GM08714 (cell line): ENCODE results near the gene FAM186B.

ENCODE experiments used
- H3K4me3 ChIP-seq: fragments of 200-500 bp; sonication (Bioruptor generic); 2 replicates; pipeline ENCODE4 v1.5.1; 2014; ENCODE audit warnings: mild to moderate bottlenecking, low read length, inconsistent platforms
- ZNF274 ChIP-seq: IDR thresholded peaks from 2 replicates; pipeline ENCODE4 v1.6.1; 2012; ENCODE audit warnings: mild to moderate bottlenecking, low read depth, low read length

FAM186B gene

GRCh38 chr12:49562233-49562632, 43.2 kb downstream of the FAM186B start:
- no peak overlapping the region for H3K4me3 ChIP-seq
- no peak for TF ChIP-seq ZNF274

- no peak for TF ChIP-seq ZNF274
- H3K4me3 ChIP-seq, result no peak overlapping the region
Measured at GRCh38 chr12:49560695-49561094, 44.7 kb downstream of the FAM186B start.

DNA sequence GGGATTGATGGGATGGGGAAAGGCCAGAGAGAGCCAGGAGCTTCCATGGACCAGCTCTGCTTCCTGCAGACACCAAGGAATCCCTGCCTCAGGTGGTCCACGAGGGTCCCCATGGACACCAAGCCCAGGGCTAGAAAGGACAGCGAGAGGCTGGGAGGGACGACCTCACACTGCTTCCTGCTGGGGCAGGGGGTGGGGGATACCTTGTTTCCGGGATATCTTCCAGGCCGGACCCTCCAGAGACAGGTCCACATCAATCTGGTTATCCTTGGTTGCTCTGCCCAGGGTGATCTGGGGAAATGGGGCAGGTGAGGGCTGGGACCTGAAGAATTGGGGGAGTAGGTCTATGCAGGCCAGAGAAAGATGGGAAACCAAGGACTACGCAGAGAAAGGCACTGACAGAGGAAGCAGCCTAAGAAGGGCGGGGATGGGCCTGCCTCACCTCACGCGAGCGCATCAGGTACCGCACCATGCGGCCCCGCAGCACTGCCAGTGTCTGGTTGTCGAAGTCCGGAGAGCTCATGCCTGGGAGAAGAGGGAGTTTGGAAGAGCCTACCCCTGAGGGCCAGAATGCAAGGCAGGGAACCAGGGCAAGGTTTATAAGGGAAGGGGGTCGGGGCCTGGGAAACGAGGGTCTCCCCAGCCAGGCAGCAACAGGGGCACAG, 46.3 kb downstream of the FAM186B start:
- TF ChIP-seq ZNF274, result no peak
- H3K4me3 ChIP-seq, result no peak overlapping the region

GRCh38 chr12:49558526-49558925, 46.9 kb downstream of the FAM186B start:
- TF ChIP-seq ZNF274, result no peak
- H3K4me3 ChIP-seq, result no peak overlapping the region

- TF ChIP-seq ZNF274, result no peak
- H3K4me3 ChIP-seq, result no peak overlapping the region
Measured at GRCh38 chr12:49557917-49558215, 47.6 kb downstream of the FAM186B start.

- no peak overlapping the region for H3K4me3 ChIP-seq
- TF ChIP-seq ZNF274, result no peak
Measured at GRCh38 chr12:49557187-49557916, 48.1 kb downstream of the FAM186B start.

DNA sequence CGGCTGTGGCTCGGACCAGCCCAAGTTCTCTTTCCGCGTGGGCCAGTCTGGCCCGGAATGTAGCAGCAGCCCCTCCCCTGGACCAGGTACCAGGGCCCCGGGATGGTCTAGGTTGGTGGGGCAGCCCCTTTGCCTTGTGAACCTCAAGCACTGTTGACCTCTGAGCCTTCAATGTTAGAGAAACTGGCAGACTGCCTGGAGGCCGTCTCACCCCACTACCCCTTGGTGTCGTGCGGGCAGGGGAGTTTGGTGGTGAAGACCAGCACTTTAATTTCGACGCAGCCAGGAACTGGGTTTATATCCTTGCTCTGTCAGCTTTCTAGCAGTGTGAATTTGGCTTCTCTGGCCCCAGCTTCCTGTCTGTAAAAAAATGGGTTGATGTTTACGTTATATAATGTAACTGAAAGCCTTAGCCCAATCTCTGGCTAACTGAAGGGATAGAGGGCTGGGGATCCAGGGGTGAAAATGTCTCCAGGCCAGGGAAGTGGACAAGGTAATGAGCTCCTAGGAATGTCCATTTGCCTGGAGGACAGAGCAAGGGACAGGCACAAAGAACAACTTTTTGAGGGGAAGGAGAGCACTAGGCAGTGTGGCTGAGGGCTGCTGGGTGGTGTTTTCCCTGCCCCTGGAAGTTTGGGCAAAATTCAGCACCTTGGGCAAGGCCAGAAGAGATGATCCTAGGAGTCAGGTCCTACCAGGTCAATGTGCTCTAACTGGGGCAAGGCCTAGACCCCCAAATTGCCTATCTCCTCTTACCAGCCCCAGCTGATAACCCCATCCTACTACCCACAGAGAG, 48.9 kb downstream of the FAM186B start:
- no peak for TF ChIP-seq ZNF274
- no peak overlapping the region for H3K4me3 ChIP-seq

DNA sequence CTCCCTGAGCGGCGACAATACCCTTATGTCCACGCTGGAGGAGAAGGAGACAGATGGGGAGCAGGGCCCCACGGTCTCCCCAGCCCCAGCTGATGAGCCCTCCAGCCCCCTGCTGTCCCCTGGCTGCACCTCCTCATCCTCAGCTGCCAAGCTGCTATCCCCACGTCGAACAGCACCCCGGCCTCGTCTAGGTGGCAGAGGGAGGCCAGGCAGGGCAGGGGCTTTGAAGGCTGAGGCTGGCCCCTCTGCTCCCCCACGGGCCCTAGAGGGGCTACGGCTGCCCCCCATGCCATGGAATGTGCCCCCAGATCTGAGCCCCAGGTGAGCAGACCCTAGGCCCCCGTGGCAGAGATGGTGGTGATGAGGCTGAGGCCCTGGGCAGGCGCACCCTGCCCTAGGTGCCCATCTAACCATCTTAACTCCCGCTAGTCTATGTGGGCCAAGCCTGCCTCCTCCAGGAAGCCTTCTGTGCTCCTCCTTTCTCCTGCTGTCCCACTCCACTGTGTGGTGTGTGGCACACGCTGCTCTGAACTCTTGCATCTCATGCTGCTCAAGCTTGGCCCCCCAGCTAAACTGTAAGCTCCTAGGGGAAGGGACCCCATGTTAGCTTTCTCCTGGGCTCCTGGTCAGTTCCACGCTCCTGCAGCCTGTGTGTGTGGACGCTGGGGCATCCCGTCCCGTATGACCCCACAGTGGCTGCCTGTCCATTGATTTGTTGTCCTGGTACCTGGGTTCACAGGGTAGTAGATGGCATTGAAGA, 49.6 kb downstream of the FAM186B start:
- no peak for TF ChIP-seq ZNF274

GRCh38 chr12:49554266-49554665, 51.2 kb downstream of the FAM186B start:
- TF ChIP-seq ZNF274, result no peak

More for the DNA sequence above, 49.6 kb downstream of the FAM186B start:
- no peak overlapping the region for H3K4me3 ChIP-seq

GRCh38 chr12:49553512-49554088, 51.8 kb downstream of the FAM186B start:
- no peak overlapping the region for H3K4me3 ChIP-seq
- no peak for TF ChIP-seq ZNF274

More at GRCh38 chr12:49554266-49554665, 51.2 kb downstream of the FAM186B start:
- H3K4me3 ChIP-seq, result no peak overlapping the region

- TF ChIP-seq ZNF274, result no peak
- H3K4me3 ChIP-seq, result no peak overlapping the region
Measured at GRCh38 chr12:49552899-49553298, 52.5 kb downstream of the FAM186B start.

DNA sequence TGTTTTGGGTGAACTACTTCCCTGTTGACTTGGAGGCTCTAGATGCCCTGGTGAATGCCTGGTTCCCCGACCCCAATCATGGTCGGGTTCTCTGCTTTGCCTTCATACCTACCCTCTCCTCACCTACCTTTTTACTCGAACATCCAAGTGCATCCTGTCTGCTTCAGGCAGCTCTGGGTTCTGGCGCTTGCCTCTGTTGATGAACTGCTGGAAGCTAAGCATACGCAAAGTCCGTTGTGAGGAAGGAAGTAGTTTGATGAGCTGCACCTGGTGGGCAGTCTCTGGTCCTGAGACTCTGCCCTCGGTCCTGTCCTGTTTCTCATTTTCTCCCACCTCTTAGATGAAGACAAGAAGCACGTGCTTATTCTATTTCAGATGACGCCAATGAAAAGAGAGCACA, 53.0 kb downstream of the FAM186B start:
- no peak overlapping the region for H3K4me3 ChIP-seq
- no peak for TF ChIP-seq ZNF274

GRCh38 chr12:49552014-49552413, 53.4 kb downstream of the FAM186B start:
- H3K4me3 ChIP-seq, result no peak overlapping the region

More at GRCh38 chr12:49552014-49552413, 53.4 kb downstream of the FAM186B start:
- no peak for TF ChIP-seq ZNF274
